IgD-negative memory B cell (primary cell): ENCODE data around the gene COPE. TPM values are rescaled to one million over a fixed set of nuclear protein-coding genes. Genes with fewer than 3 reads are reported as not detected.
"Not testable (repeated sequence)": the region's sequence is repeated elsewhere in the genome, so short reads cannot be mapped to it uniquely, and the experiment has no call there.

Source experiments
- H3K27ac Mint-ChIP-seq, 3 donors: one replicate each; pipeline ENCODE4 v1.8.0; 2020 to 2022; ENCODE audit warnings: mild to moderate bottlenecking in 3 of 3, mixed read lengths in 3 of 3, moderate library complexity in 1 of 3
- H3K27me3 Mint-ChIP-seq: one replicate; pipeline ENCODE4 v1.8.0; 2021; ENCODE audit warnings: mixed read lengths
- H3K36me3 Mint-ChIP-seq: one replicate; pipeline ENCODE4 v1.8.0; 2020; ENCODE audit warnings: mild to moderate bottlenecking, mixed read lengths
- H3K4me1 Mint-ChIP-seq, 3 donors: one replicate each; pipeline ENCODE4 v1.8.0; 2020 to 2022; ENCODE audit warnings: mixed read lengths in 3 of 3, mild to moderate bottlenecking in 1 of 3
- H3K4me3 Mint-ChIP-seq, 4 donors: one replicate each; pipeline ENCODE4 v1.8.0; 2020 to 2022; ENCODE audit warnings: mild to moderate bottlenecking in 4 of 4, mixed read lengths in 4 of 4, moderate library complexity in 3 of 4
- H3K9me3 Mint-ChIP-seq, 3 donors: one replicate each; pipeline ENCODE4 v1.8.0; 2020 to 2021; ENCODE audit warnings: mixed read lengths in 3 of 3, mild to moderate bottlenecking in 1 of 3
- polyA plus RNA-seq: library from polyadenylated mRNA; unstranded; fragments of 300-500 nt; fragmentation: Illumina TruSeq; gene quantifications from one replicate; pipeline ENCODE4 v1.2.3, GENCODE V29; 2021

Gene COPE
- polyA plus RNA-seq, 1 donor from 2014 or later = 295 TPM

DNA sequence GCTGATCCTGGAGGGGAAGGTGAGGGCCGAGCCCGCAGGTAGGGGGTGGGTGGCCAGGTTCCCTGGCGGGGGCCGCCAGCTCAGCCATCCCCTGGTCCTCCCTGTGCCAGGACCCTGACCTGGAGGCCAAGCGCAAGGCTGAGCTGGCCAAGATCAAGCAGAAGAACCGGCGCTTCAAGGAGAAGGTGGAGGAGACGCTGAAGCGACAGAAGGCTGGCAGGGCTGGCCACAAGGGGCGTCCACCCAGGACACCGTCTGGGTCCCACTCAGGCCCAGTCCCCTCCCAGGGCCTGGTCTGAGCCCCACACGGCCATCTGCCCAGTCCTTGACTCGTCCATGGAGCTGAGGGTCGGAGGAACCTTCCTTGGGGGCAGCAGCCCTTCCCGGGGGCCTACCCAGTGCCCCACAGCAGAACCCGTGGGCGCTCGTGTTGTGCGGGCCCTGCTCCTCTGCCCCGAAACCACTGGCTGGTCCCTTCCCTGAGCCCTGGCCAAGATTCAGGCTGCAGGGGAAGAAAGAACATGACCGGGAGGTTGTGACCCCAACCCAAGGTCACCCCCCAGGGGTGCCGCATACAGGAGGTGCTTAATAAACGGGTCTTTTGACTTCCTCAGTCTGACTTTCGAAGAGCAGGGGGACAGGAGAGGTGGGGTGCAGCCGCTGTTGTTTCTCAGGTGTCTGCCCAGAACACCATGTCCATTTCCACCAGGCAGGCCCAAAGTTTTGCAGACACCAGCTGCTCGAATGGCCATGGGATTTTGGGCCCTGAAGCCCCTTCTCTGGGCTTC, 9.0 kb upstream of the COPE start:
- no peaks in the 10 kb centered on the region for H3K9me3 Mint-ChIP-seq
- H3K27me3 Mint-ChIP-seq = peaks cover 4% of the 10 kb centered on the region
- peaks cover 0 to 4% (median 1%) of the 10 kb centered on the region in 3 donors for H3K4me1 Mint-ChIP-seq
- H3K27ac Mint-ChIP-seq = no peak overlapping the region
- peaks cover 3% of the 10 kb centered on the region for H3K36me3 Mint-ChIP-seq
- no peak overlapping the region for H3K4me3 Mint-ChIP-seq

DNA sequence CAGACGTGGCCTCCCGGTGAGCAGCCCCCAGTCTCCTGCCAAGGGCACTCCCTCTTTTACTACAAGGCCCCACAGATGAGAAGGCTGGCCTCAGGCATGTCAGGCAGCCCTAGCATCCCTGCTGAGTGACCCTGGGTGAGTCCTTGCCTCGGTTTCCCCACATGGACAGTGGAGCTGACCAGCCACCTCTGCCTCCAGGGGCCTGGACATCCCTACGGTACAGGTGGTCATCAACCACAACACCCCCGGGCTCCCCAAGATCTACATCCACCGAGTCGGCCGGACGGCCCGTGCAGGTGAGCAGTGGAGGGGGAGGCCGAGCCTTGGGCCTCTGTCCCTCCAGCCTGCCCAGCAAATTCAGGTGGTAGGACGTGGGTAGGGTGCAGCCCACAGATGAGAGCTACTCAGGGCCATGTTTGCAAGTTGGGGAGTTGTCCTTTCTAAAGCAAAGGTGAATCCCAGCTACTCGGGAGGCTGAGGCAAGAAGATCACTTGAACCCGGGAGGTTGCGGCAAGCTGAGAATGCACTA, 5.6 kb upstream of the COPE start:
- no peaks in the 10 kb centered on the region for H3K27me3 Mint-ChIP-seq
- H3K4me3 Mint-ChIP-seq = peak overlapping the region in 1 of 4 donors; percentile 58
- peaks cover 0 to 11% (median 3%) of the 10 kb centered on the region in 3 donors for H3K4me1 Mint-ChIP-seq
- peaks cover 3% of the 10 kb centered on the region for H3K36me3 Mint-ChIP-seq
- H3K27ac Mint-ChIP-seq = no peak overlapping the region
- no peaks in the 10 kb centered on the region for H3K9me3 Mint-ChIP-seq

DNA sequence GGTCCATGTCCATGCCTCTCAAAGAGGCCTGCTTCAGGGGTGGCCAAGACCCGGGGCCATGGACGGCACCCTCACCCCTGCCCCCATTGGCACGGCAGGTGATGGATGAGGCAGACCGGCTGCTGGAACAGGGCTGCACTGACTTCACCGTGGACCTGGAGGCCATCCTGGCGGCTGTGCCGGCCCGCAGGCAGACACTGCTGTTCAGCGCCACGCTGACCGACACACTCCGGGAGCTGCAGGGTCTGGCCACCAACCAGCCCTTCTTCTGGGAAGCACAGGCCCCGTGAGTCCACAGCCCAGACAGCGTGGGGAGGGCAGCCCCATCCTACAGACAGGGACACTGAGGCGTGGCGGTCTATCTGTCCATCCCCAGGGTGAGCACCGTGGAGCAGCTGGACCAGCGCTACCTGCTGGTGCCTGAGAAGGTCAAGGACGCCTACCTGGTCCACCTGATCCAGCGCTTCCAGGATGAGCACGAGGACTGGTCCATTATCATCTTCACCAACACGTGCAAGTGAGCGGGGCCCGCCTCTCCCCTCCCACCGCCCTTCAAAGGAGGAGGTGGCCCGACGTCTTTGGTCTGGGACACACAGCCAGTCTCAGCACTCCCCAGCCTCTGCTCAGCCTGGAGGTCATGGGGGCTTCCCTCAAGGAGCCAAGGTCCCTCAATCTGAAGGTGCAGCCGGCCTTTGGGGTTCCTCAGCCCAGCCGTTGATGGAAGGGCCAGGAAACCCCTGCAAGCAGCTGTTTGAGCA, 3.2 kb upstream of the COPE start:
- Mint-ChIP-seq H3K9me3 (no peaks in the 10 kb centered on the region), H3K4me3 (peak overlapping the region in 1 of 4 donors; percentile 28), H3K36me3 (peaks cover 3% of the 10 kb centered on the region), H3K27ac (peak overlapping the region in 1 of 3 donors; percentile 13), H3K27me3 (no peaks in the 10 kb centered on the region), H3K4me1 (peaks cover 0 to 26% (median 14%) of the 10 kb centered on the region in 3 donors)

DNA sequence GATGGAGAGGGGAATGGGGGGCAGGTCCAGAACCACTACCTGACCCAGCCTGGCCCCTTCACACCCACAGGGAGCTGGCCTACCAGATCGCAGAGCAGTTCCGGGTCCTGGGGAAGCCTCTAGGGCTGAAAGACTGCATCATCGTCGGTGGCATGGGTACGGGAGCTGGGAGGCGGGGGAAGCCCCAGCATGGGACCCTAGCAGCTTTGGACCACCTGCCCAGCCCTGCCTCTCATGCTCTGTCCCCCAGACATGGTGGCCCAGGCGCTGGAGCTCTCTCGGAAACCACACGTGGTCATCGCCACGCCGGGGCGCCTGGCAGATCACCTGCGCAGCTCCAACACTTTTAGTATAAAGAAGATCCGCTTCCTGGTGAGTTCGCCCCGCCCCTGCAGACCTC, 2.4 kb upstream of the COPE start:
- H3K4me3 Mint-ChIP-seq = peak overlapping the region in 2 of 4 donors; percentile 52 to 93
- H3K36me3 Mint-ChIP-seq = peaks cover 3% of the 10 kb centered on the region
- H3K27me3 Mint-ChIP-seq = no peaks in the 10 kb centered on the region
- no peaks in the 10 kb centered on the region for H3K9me3 Mint-ChIP-seq
- peak overlapping the region in 1 of 3 donors; percentile 13 for H3K27ac Mint-ChIP-seq
- H3K4me1 Mint-ChIP-seq = peaks cover 0 to 28% (median 16%) of the 10 kb centered on the region in 3 donors

DNA sequence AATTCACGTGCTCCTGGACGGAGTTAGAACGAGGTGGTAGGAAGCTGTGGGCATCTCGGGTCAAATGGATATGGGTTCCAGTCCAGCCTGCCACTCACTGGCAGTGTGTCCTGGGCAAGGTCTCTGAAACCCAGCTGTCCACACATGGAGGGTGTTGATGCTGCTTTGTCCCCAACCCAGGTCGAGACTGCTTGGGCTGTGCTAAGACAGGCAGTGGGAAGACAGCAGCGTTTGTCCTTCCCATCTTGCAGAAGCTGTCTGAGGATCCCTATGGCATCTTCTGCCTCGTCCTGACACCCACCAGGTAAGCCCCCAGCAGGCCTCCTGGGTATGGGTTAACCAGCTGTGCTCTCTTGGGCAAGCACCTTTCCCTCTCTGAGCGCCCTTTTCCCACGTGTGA, 1.2 kb upstream of the COPE start:
- H3K27ac Mint-ChIP-seq = peak overlapping the region in 1 of 3 donors; percentile 46
- H3K9me3 Mint-ChIP-seq = no peaks in the 10 kb centered on the region
- H3K4me1 Mint-ChIP-seq = peaks cover 4 to 30% (median 19%) of the 10 kb centered on the region in 3 donors
- peak overlapping the region; percentile 59 to 98 (median 94) for H3K4me3 Mint-ChIP-seq
- H3K36me3 Mint-ChIP-seq = peaks cover 7% of the 10 kb centered on the region
- no peaks in the 10 kb centered on the region for H3K27me3 Mint-ChIP-seq

DNA sequence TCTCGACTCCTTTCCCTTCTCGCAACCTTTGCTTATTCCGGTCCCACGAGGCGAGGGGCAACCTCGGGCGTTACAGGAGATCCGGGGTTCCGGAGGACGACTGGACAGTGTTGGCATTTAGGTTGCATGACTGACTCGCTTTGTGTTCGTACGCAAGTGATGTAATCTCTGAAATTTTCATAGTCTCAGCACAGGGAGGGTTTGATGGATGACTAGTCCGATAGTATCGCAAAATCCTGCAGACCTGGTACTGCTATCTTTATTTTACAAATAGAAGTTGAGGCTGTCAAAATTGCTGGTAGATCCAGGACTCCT, 670 bp upstream of the COPE start:
- peak overlapping the region; percentile 16 to 98 (median 94) for H3K27ac Mint-ChIP-seq
- H3K9me3 Mint-ChIP-seq = no peaks in the 10 kb centered on the region
- H3K27me3 Mint-ChIP-seq = no peaks in the 10 kb centered on the region
- peaks cover 4 to 33% (median 22%) of the 10 kb centered on the region in 3 donors for H3K4me1 Mint-ChIP-seq
- H3K36me3 Mint-ChIP-seq = peaks cover 7% of the 10 kb centered on the region
- peak overlapping the region; percentile 59 to 98 (median 94) for H3K4me3 Mint-ChIP-seq

DNA sequence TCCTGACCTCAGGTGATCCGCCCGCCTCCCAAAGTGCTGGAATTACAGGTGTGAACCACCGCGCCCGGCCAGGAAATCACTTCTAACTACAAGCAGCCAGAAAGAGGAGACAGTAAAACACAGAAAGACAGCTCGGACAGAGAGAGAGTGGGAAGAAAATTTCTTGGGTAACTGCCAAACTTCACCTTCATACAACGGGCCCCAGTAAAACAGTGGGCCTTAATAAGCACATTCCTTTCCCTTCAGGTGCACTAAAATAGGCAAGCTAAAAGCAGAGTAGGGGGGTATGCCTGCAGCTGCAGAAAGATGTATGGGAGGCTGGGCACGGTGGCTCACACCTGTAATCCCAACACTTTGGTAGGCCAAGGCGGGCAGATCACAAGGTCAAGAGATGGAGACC, 1.6 kb downstream of the COPE start:
- Mint-ChIP-seq H3K4me3 (peak overlapping the region; percentile 51 to 82 (median 70)), H3K4me1 (peaks cover 4 to 36% (median 26%) of the 10 kb centered on the region in 3 donors)
- H3K27me3 Mint-ChIP-seq, H3K9me3 Mint-ChIP-seq, H3K36me3 Mint-ChIP-seq, H3K27ac Mint-ChIP-seq: not testable (repeated sequence)

DNA sequence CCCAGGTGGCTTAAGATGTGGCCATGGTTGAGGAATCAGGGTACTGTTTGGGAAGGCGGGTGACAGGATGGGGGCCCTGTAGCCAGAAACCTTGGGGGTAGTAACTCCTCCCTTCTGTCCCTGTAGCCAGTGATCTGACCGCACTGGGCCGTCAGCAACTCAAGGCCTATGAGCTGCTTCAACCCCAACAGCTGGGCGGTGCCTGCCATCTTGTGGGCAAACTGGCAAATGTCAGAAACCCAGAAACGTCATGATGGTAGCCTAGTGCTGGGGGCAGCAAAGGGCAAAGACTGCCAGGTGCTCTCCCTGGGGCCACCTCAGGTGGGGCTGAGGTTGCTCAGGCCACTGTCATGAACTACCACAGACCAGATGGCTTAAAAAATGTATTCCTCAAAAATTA, 3.5 kb downstream of the COPE start:
- peaks cover 5% of the 10 kb centered on the region for H3K36me3 Mint-ChIP-seq
- peak overlapping the region; percentile 8 to 86 (median 66) for H3K4me3 Mint-ChIP-seq
- no peaks in the 10 kb centered on the region for H3K27me3 Mint-ChIP-seq
- H3K9me3 Mint-ChIP-seq = no peaks in the 10 kb centered on the region
- H3K27ac Mint-ChIP-seq = peak overlapping the region in 1 of 3 donors; percentile 36
- peaks cover 4 to 33% (median 26%) of the 10 kb centered on the region in 3 donors for H3K4me1 Mint-ChIP-seq

DNA sequence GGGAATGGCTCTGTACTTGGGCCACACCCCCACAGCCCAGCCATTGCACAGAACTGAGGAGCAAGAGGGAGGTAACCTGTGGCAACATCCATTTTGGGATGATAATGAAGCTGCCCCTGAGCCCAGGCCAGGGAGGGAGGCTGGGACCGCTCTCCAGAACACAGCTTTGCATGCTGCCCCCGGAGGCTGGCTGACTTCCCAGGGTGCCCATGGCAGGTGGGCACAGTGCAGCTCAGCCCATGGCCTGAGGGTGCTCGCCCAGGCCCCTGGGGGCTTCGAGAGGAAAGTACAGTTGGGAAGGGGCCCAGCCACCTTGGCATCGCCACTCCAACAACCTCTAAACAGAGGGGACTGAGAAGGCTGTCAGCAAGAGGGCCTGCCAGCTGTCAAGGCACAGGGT, 5.7 kb downstream of the COPE start:
- H3K27ac Mint-ChIP-seq = peak overlapping the region in 1 of 3 donors; percentile 23
- H3K27me3 Mint-ChIP-seq = no peaks in the 10 kb centered on the region
- no peak overlapping the region for H3K4me3 Mint-ChIP-seq
- peaks cover 4 to 20% (median 17%) of the 10 kb centered on the region in 3 donors for H3K4me1 Mint-ChIP-seq
- H3K9me3 Mint-ChIP-seq = no peaks in the 10 kb centered on the region
- peaks cover 5% of the 10 kb centered on the region for H3K36me3 Mint-ChIP-seq

DNA sequence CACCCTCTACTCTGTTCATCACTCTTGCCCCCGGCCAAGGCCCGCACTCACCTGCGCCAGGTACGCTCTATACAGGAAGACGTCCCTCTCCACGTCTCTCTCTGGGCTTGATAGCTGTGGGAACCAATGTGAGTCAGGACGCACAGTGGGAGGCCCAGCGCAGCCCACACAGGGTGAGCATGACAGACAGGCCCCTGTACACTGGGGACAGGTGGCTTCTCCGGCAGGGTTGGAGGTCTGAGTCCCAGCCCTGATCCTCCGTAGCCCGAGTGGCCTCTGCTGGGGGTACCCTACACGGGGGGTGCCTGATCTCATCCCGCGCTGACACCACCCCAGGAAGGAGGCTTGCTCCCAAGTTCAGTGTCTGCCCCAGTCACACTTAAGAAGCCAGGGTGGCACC, 6.3 kb downstream of the COPE start:
- Mint-ChIP-seq H3K4me3 (peak overlapping the region in 1 of 4 donors; percentile 47), H3K4me1 (peaks cover 4 to 16% (median 13%) of the 10 kb centered on the region in 3 donors), H3K27me3 (no peaks in the 10 kb centered on the region), H3K9me3 (no peaks in the 10 kb centered on the region), H3K27ac (peak overlapping the region in 1 of 3 donors; percentile 68), H3K36me3 (peaks cover 5% of the 10 kb centered on the region)

DNA sequence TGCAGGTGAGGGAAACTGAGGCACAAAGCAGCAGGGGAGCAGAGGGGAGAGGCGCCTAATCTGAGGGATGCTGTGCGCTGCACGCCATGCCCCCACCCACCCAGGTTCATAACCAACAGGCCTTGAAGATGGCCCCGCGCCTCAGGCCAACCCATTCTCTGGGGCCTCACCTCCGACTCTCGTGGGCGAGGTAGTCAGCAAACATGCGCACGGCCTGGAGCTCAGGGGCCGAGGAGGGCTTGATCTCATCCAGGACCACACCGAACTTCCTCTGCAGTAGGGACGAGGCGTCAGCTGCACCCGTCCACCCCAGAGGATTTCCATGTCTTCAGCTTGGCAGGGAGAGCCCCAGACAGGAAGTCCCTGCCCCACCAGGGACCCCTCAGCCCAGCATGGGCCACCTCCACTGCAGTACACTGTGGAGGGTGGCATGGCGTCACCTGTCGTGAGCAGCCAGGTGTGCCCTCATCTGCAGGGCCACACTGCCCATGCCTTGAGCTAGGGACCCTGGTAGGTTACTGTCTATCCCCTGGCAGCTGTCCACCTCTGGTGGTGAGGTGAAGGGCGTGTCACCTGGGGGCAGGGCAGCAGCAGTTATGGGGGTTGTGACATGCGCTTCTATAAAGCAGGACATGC, 8.3 kb downstream of the COPE start:
- no peaks in the 10 kb centered on the region for H3K9me3 Mint-ChIP-seq
- H3K4me1 Mint-ChIP-seq = peaks cover 4 to 11% (median 8%) of the 10 kb centered on the region in 3 donors
- H3K4me3 Mint-ChIP-seq = no peak overlapping the region
- H3K27me3 Mint-ChIP-seq = no peaks in the 10 kb centered on the region
- H3K36me3 Mint-ChIP-seq = peaks cover 5% of the 10 kb centered on the region
- H3K27ac Mint-ChIP-seq = no peak overlapping the region

DNA sequence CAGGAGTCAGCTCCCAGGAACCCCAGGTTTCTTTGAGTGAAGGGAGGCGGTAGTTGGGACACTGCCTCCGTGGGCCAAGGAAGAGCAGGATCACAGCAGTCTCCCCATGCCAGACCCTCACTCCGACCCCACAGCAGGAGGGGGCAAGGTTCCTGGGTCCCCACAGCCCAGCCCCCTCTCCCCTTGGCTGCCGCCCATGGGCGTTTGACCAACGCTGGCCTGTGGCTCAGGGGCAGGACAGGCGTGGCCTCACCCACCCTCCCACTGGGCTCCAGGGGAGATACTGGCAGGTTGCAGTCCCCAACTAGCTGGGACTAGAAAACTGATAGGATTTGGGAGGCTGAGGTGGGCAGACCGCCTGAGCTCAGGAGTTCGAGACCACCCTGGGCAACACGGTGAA, 9.2 kb downstream of the COPE start:
- Mint-ChIP-seq H3K9me3 (no peaks in the 10 kb centered on the region), H3K4me1 (peaks cover 0 to 6% (median 4%) of the 10 kb centered on the region in 3 donors), H3K36me3 (peaks cover 3% of the 10 kb centered on the region), H3K27me3 (no peaks in the 10 kb centered on the region), H3K27ac (no peak overlapping the region), H3K4me3 (no peak overlapping the region)

DNA sequence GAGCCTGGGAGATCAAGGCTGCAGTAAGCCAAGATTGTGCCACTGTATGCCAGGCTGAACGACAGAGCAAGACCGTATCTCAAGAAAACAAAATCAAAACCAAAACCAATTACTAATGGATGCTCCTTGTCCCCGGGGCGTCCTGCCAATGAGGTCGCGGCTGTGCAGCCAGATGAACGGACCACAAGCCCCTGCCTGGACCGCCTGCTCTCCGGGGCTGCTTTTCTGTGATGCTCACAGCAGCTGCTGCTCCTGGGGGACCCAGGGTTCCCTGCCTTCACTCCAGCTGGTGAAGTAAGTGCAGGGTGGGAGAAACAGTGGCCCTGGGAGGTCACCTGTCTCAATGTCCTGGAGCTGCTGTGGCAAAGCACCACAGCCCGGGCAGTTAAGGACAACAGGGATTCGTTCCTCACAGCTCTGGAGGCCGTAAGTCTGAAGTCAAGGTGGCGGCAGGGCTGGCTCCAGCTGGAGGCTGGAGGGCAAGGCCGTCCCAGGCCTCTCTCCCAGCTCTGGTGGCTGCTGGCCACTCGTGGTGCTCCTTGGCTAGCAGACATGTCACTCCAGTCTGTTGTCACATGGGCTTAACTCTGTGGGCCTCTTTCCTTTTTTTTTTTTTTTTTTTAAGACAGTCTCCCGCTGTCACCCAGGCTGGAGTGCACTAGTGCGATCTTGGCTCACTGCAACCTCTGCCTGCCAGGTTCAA, 10.1 kb downstream of the COPE start:
- no peaks in the 10 kb centered on the region for H3K9me3 Mint-ChIP-seq
- H3K36me3 Mint-ChIP-seq = peaks cover 3% of the 10 kb centered on the region
- H3K27ac Mint-ChIP-seq = peak overlapping the region in 1 of 3 donors; percentile 81
- no peaks in the 10 kb centered on the region for H3K27me3 Mint-ChIP-seq
- H3K4me3 Mint-ChIP-seq = no peak overlapping the region
- H3K4me1 Mint-ChIP-seq = peaks cover 0 to 6% (median 3%) of the 10 kb centered on the region in 3 donors
